ENCODE results near the gene CXCL8.

The CXCL8 gene

GRCh38 chr4:73729534-73730165 is 10.7 kb upstream of the CXCL8 start:
- Mint-ChIP-seq H3K36me3 (no peaks in the 10 kb centered on the region), H3K9me3 (no peaks in the 10 kb centered on the region), H3K4me1 (peaks cover 5% of the 10 kb centered on the region), H3K4me3 (no peak overlapping the region), H3K27ac (no peak overlapping the region), H3K27me3 (peaks cover 15% of the 10 kb centered on the region)
- ATAC-seq = no peak

GRCh38 chr4:73730292-73730691 is 10.1 kb upstream of the CXCL8 start:
- no peaks in the 10 kb centered on the region for H3K36me3 Mint-ChIP-seq
- H3K9me3 Mint-ChIP-seq = no peaks in the 10 kb centered on the region
- no peak for ATAC-seq
- no peak overlapping the region for H3K27ac Mint-ChIP-seq
- H3K4me3 Mint-ChIP-seq = no peak overlapping the region
- H3K27me3 Mint-ChIP-seq = peaks cover 15% of the 10 kb centered on the region
- peaks cover 5% of the 10 kb centered on the region for H3K4me1 Mint-ChIP-seq

- H3K4me3 Mint-ChIP-seq = no peak overlapping the region
- peaks cover 5% of the 10 kb centered on the region for H3K4me1 Mint-ChIP-seq
- no peaks in the 10 kb centered on the region for H3K36me3 Mint-ChIP-seq
Observed at GRCh38 chr4:73730867-73731266, 9.5 kb upstream of the CXCL8 start.

GRCh38 chr4:73731968-73732610 is 8.3 kb upstream of the CXCL8 start:
- H3K27me3 Mint-ChIP-seq = peaks cover 15% of the 10 kb centered on the region
- no peak for ATAC-seq
- no peaks in the 10 kb centered on the region for H3K9me3 Mint-ChIP-seq
- H3K27ac Mint-ChIP-seq = no peak overlapping the region
- H3K36me3 Mint-ChIP-seq = no peaks in the 10 kb centered on the region
- peaks cover 5% of the 10 kb centered on the region for H3K4me1 Mint-ChIP-seq
- H3K4me3 Mint-ChIP-seq = no peak overlapping the region

More at GRCh38 chr4:73730867-73731266, 9.5 kb upstream of the CXCL8 start:
- Mint-ChIP-seq H3K27me3 (peaks cover 15% of the 10 kb centered on the region), H3K9me3 (no peaks in the 10 kb centered on the region), H3K27ac (no peak overlapping the region)
- ATAC-seq = no peak

- no peaks in the 10 kb centered on the region for H3K4me1 Mint-ChIP-seq
- no peak overlapping the region for H3K4me3 Mint-ChIP-seq
- H3K27me3 Mint-ChIP-seq = peaks cover 15% of the 10 kb centered on the region
- ATAC-seq = no peak
- H3K27ac Mint-ChIP-seq = no peak overlapping the region
- no peaks in the 10 kb centered on the region for H3K36me3 Mint-ChIP-seq
- H3K9me3 Mint-ChIP-seq = no peaks in the 10 kb centered on the region
Observed at GRCh38 chr4:73732759-73733431, 7.5 kb upstream of the CXCL8 start.

GRCh38 chr4:73734530-73735001 is 5.8 kb upstream of the CXCL8 start:
- no peaks in the 10 kb centered on the region for H3K9me3 Mint-ChIP-seq
- ATAC-seq = no peak
- no peaks in the 10 kb centered on the region for H3K4me1 Mint-ChIP-seq
- H3K36me3 Mint-ChIP-seq = no peaks in the 10 kb centered on the region
- no peak overlapping the region for H3K27ac Mint-ChIP-seq
- peaks cover 15% of the 10 kb centered on the region for H3K27me3 Mint-ChIP-seq
- H3K4me3 Mint-ChIP-seq = no peak overlapping the region

- H3K27me3 Mint-ChIP-seq = peaks cover 15% of the 10 kb centered on the region
- no peak overlapping the region for H3K27ac Mint-ChIP-seq
- peak; percentile 64 for ATAC-seq
- no peaks in the 10 kb centered on the region for H3K4me1 Mint-ChIP-seq
- no peaks in the 10 kb centered on the region for H3K36me3 Mint-ChIP-seq
- H3K9me3 Mint-ChIP-seq = no peaks in the 10 kb centered on the region
- no peak overlapping the region for H3K4me3 Mint-ChIP-seq
Observed at GRCh38 chr4:73735231-73735630, 5.1 kb upstream of the CXCL8 start.

- Mint-ChIP-seq H3K9me3 (peaks cover 3% of the 10 kb centered on the region), H3K27ac (no peak overlapping the region), H3K4me1 (no peaks in the 10 kb centered on the region), H3K4me3 (no peak overlapping the region), H3K27me3 (no peaks in the 10 kb centered on the region), H3K36me3 (no peaks in the 10 kb centered on the region)
- ATAC-seq = no peak
Observed at GRCh38 chr4:73741031-73741749, 821 bp downstream of the CXCL8 start.

- H3K27ac Mint-ChIP-seq = no peak overlapping the region
- H3K4me1 Mint-ChIP-seq = no peaks in the 10 kb centered on the region
- peaks cover 3% of the 10 kb centered on the region for H3K9me3 Mint-ChIP-seq
- no peaks in the 10 kb centered on the region for H3K27me3 Mint-ChIP-seq
- no peak for ATAC-seq
- H3K36me3 Mint-ChIP-seq = no peaks in the 10 kb centered on the region
- H3K4me3 Mint-ChIP-seq = no peak overlapping the region
Observed at GRCh38 chr4:73741750-73742489, 1.6 kb downstream of the CXCL8 start.

- no peak overlapping the region for H3K4me3 Mint-ChIP-seq
- no peaks in the 10 kb centered on the region for H3K27me3 Mint-ChIP-seq
- no peak overlapping the region for H3K27ac Mint-ChIP-seq
- no peaks in the 10 kb centered on the region for H3K36me3 Mint-ChIP-seq
- H3K9me3 Mint-ChIP-seq = peaks cover 3% of the 10 kb centered on the region
- H3K4me1 Mint-ChIP-seq = no peaks in the 10 kb centered on the region
- ATAC-seq = no peak
Observed at GRCh38 chr4:73742490-73743160, 2.3 kb downstream of the CXCL8 start.

- Mint-ChIP-seq H3K4me3 (no peak overlapping the region), H3K4me1 (no peaks in the 10 kb centered on the region), H3K27me3 (no peaks in the 10 kb centered on the region), H3K36me3 (no peaks in the 10 kb centered on the region), H3K9me3 (peaks cover 3% of the 10 kb centered on the region), H3K27ac (no peak overlapping the region)
- no peak for ATAC-seq
Observed at GRCh38 chr4:73743281-73743680, 2.9 kb downstream of the CXCL8 start.

- no peaks in the 10 kb centered on the region for H3K27me3 Mint-ChIP-seq
- no peaks in the 10 kb centered on the region for H3K4me1 Mint-ChIP-seq
- no peak overlapping the region for H3K27ac Mint-ChIP-seq
- H3K4me3 Mint-ChIP-seq = no peak overlapping the region
- peaks cover 3% of the 10 kb centered on the region for H3K9me3 Mint-ChIP-seq
- no peaks in the 10 kb centered on the region for H3K36me3 Mint-ChIP-seq
- no peak for ATAC-seq
Observed at GRCh38 chr4:73743795-73744194, 3.4 kb downstream of the CXCL8 start.

GRCh38 chr4:73744203-73744602 is 3.8 kb downstream of the CXCL8 start:
- no peak overlapping the region for H3K4me3 Mint-ChIP-seq
- no peak for ATAC-seq
- H3K9me3 Mint-ChIP-seq = peaks cover 3% of the 10 kb centered on the region
- no peaks in the 10 kb centered on the region for H3K4me1 Mint-ChIP-seq
- no peaks in the 10 kb centered on the region for H3K36me3 Mint-ChIP-seq
- H3K27ac Mint-ChIP-seq = no peak overlapping the region
- no peaks in the 10 kb centered on the region for H3K27me3 Mint-ChIP-seq

- Mint-ChIP-seq H3K27me3 (no peaks in the 10 kb centered on the region), H3K4me1 (no peaks in the 10 kb centered on the region), H3K9me3 (no peaks in the 10 kb centered on the region), H3K27ac (no peak overlapping the region), H3K36me3 (no peaks in the 10 kb centered on the region), H3K4me3 (no peak overlapping the region)
- ATAC-seq = no peak
Observed at GRCh38 chr4:73750730-73751129, 10.4 kb downstream of the CXCL8 start.

All from stimulated activated memory B cell treated with anti-CD40 and anti-IgM and Interleukin-4, amounts not matched to agents 10 μg/mL and 1 μg/mL and 100 μg/mL, for 72 hours (primary cell).